ENCODE results near the gene ARHGAP18. TPM values are rescaled to one million over a fixed set of nuclear protein-coding genes. Genes with fewer than 3 reads are reported as not detected.

The ARHGAP18 gene
- total and polyA plus RNA-seq, 2 of the 13 experiments (the other 11 are each of a cell fraction or from before 2014, with no cell fraction given): 58.2 to 115 TPM

DNA sequence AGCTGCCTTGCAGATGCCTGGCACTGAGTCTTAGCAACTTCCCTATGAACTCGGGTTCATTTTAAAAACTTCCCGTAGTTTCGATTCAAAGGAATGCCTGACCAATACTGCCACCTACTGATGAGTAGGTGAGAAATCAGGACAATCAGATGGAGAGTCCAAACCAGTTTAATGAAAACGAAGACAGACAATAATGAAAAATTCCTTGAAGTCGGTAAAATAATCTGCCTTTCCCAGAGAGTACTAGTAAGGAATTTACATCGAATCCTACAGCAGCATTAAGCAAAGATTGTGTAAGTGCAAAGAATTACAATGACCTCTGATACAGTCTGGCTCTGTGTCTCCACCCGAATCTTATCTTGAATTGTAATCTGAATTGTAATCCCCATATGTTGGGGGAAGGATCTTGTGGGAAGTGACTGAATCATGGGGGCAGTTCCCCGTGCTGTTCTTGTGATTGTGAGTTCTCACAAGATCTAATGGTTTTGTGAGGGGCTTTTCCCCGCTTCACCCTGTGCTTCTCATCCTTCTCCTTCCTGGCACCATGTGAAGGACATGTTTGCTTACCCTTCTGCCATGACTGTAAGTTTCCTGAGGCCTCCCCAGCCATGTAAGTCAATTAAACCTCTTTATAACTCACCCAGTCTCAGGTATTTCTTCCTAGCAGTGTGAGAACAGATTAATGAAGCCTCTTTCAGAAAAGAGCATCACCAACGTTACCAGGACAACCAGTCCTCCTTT is 134.4 kb downstream of the ARHGAP18 start:
- FAIRE-seq (no peak), DNase-seq (ENCODE audit: low spot score) (peak; percentile 42), ATAC-seq (peak; percentile 80)
- H3K27me3 ChIP-seq (ENCODE audit: control insufficient read depth in 1 of 2, insufficient read depth in 2 of 2, low read length in 2 of 2): no peaks in the 10 kb centered on the region
- CTCF ChIA-PET (ENCODE audit: low intra/inter-chr PET ratio, low total read pairs): interaction anchor here (2.4 kb wide), 1 partner anchor 76 kb away, joined by 21 read pairs; no protein-coding TSS in a partner anchor
- H3K27ac ChIP-seq (ENCODE audit: extremely low read length, insufficient read depth, low read length): no peak overlapping the region
- no peaks in the 10 kb centered on the region for H3K79me2 ChIP-seq (ENCODE audit: insufficient read depth, low read length)
- H4K20me1 ChIP-seq (ENCODE audit: insufficient read depth, low read length): no peaks in the 10 kb centered on the region
- 77% methylated on average over 10 of the region's 10 CpGs for WGBS (ENCODE audit: low lambda C conversion rate)
- BruUV-seq (replicated peaks): no TSS peak
- in situ Hi-C loops (cut with HindIII; ENCODE audit: extremely low pct_ligation_motif_present, low pct_unique_long_range_greater_than_20kb) (no loop called here), intact Hi-C loops (cut with micrococcal nuclease; ENCODE audit: unreplicated experiment) (loop anchor here (1.0 kb wide), 1 partner anchor 76 kb away; no protein-coding TSS in a partner anchor)
- H3K9me3 ChIP-seq (ENCODE audit: low read length): no peaks in the 10 kb centered on the region
- H2AFZ ChIP-seq (ENCODE audit: low read length): no peak overlapping the region
- no peak overlapping the region for H3K9ac ChIP-seq (ENCODE audit: insufficient read depth, low read depth, low read length)
- H3K4me1 ChIP-seq (ENCODE audit: insufficient read depth, low read length): no peaks in the 10 kb centered on the region
- peaks cover 11 to 28% of the 10 kb centered on the region in 2 experiments for H3K36me3 ChIP-seq (replicated peaks in 1 of 2; ENCODE audit: control insufficient read depth in 1 of 2, insufficient read depth in 2 of 2, low read length in 2 of 2)
- POLR2A ChIA-PET: no interaction called here
- H3K4me3 ChIP-seq (replicated peaks in 1 of 3; ENCODE audit: insufficient read depth in 1 of 3, low read depth in 2 of 3, low read length in 3 of 3): no peak overlapping the region
- no peak overlapping the region for H3K4me2 ChIP-seq (ENCODE audit: low read depth, low read length)
- TF ChIP-seq JUNB (CRISPR knock-in tag; IDR thresholded peaks at IDR 0.05; ENCODE audit: borderline replicate concordance) (no peak), DBP (CRISPR knock-in tag; IDR thresholded peaks at IDR 0.05; ENCODE audit: not compliant biosample characterization) (no peak), ZNF597 (CRISPR knock-in tag; IDR thresholded peaks at IDR 0.05) (no peak), BCLAF1 (IDR thresholded peaks at IDR 0.05) (no peak), POGZ (CRISPR knock-in tag; IDR thresholded peaks at IDR 0.05) (0 out of 2 replicates have a peak, but pooled peaks have one; percentile 39), STAG1 (CRISPR knock-in tag; IDR thresholded peaks at IDR 0.05) (peak; percentile 50), ZMYM4 (CRISPR knock-in tag; IDR thresholded peaks at IDR 0.05) (0 out of 2 replicates have a peak, but pooled peaks have one; percentile 23), RBM22 (optimal IDR thresholded peaks at IDR 0.05; ENCODE audit: low read length) (peak; percentile 49), ZSCAN12 (CRISPR knock-in tag; IDR thresholded peaks at IDR 0.05) (no peak), CREBL2 (CRISPR knock-in tag; IDR thresholded peaks at IDR 0.05; ENCODE audit: borderline replicate concordance) (no peak), ZSCAN5A (CRISPR knock-in tag; IDR thresholded peaks at IDR 0.05; ENCODE audit: borderline replicate concordance) (no peak)
- TF ChIP-seq, protein P1, sequence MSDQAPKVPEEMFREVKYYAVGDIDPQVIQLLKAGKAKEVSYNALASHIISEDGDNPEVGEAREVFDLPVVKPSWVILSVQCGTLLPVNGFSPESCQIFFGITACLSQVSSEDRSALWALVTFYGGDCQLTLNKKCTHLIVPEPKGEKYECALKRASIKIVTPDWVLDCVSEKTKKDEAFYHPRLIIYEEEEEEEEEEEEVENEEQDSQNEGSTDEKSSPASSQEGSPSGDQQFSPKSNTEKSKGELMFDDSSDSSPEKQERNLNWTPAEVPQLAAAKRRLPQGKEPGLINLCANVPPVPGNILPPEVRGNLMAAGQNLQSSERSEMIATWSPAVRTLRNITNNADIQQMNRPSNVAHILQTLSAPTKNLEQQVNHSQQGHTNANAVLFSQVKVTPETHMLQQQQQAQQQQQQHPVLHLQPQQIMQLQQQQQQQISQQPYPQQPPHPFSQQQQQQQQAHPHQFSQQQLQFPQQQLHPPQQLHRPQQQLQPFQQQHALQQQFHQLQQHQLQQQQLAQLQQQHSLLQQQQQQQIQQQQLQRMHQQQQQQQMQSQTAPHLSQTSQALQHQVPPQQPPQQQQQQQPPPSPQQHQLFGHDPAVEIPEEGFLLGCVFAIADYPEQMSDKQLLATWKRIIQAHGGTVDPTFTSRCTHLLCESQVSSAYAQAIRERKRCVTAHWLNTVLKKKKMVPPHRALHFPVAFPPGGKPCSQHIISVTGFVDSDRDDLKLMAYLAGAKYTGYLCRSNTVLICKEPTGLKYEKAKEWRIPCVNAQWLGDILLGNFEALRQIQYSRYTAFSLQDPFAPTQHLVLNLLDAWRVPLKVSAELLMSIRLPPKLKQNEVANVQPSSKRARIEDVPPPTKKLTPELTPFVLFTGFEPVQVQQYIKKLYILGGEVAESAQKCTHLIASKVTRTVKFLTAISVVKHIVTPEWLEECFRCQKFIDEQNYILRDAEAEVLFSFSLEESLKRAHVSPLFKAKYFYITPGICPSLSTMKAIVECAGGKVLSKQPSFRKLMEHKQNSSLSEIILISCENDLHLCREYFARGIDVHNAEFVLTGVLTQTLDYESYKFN (CRISPR knock-in tag; conservative IDR thresholded peaks at IDR 0.05): no peak
